ENCODE measurements around the gene GPN1. TPM values are rescaled to one million over a fixed set of nuclear protein-coding genes. Genes with fewer than 3 reads are reported as not detected.

Gene GPN1
- polyA plus RNA-seq, 2 of the 4 experiments (the other 2 are of a cell fraction): 59.8 to 98.9 TPM

DNA sequence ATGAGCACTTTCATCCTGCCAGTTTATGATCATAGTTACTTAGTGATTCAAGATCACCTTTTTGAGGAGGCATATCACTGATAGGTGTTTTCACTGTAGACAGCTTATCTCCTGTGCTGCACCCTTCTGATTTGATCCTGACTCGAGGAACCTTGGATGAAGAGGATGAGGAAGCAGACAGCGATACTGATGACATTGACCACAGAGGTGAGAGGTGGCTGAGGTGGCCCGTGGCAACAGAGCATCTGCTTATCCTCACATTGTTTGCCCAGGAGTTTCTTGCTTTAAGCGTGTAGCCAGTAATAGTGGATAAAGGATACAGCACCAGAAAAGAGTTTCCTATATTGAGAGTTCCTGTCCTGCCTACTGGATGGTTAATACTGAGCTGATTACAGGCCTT lies 18.9 kb downstream of the GPN1 start:
- no peak for TF ChIP-seq ELK1 (IDR thresholded peaks at IDR 0.05; ENCODE audit: low read depth, low read length)
- TF ChIP-seq RNF2 (IDR thresholded peaks at IDR 0.05; ENCODE audit: borderline replicate concordance, low read depth): no peak
- TF ChIP-seq, protein P1, sequence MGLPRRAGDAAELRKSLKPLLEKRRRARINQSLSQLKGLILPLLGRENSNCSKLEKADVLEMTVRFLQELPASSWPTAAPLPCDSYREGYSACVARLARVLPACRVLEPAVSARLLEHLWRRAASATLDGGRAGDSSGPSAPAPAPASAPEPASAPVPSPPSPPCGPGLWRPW (IDR thresholded peaks at IDR 0.05): no peak
- no peak for TF ChIP-seq POLR2A (IDR thresholded peaks at IDR 0.05; ENCODE audit: low read length)
- TF ChIP-seq JUN (IDR thresholded peaks at IDR 0.05): no peak
- no peak for TF ChIP-seq CTCF (IDR thresholded peaks at IDR 0.05)
- TF ChIP-seq ZFP36 (IDR thresholded peaks at IDR 0.05; ENCODE audit: borderline replicate concordance, partially characterized antibody): no peak
- Histone ChIP-seq H3K4me2 (no peak overlapping the region), H3K4me1 (no peaks in the 10 kb centered on the region), H3K9me3 (no peaks in the 10 kb centered on the region), H3K4me3 (no peak overlapping the region), H3K27ac (no peak overlapping the region)
- WGBS (ENCODE audit: missing lambda C conversion rate): 78% methylated on average over 4 of the region's 4 CpGs
- FAIRE-seq: no peak
- no peak for DNase-seq (ENCODE audit: low read depth in 1 of 2, low spot score in 1 of 2)
- CTCF ChIA-PET: interaction anchor here (0.9 to 5.0 kb wide), 3 partner anchors 21 to 73 kb away, joined by 3 to 36 read pairs (median 3); no protein-coding TSS in a partner anchor
- POLR2A ChIA-PET: no interaction called here
- ATAC-seq: no peak; a peak in 1 of 6 replicates

DNA sequence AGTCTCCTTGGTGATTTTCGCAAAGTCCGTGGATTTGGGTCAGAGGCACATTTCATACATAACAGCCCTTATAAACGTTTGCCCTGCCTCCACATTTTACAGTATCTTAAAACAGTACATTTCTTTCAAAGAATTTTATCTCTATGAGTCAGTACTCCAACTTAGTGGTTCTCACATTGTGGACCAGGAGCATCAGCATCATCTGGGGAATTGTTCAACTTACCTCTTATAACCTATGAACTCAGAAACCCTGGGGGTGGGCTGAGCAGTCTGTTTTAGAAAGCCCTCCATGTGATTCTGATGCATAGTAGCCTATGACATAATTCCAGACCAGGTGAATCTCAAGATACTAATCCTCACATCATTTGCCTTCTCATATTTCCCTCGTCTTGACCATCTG lies 22.2 kb downstream of the GPN1 start:
- ChIA-PET POLR2A (no interaction called here), CTCF (interaction anchor here (1.3 to 5.0 kb wide), 2 partner anchors 18 to 32 kb away, joined by 3 to 36 read pairs; no protein-coding TSS in a partner anchor)
- Histone ChIP-seq H3K4me2 (no peak overlapping the region), H3K27ac (no peak overlapping the region), H3K4me1 (peaks cover 6% of the 10 kb centered on the region; the same call in 2 of the 3 replicates), H3K9me3 (no peaks in the 10 kb centered on the region), H3K4me3 (no peak overlapping the region)
- DNase-seq (ENCODE audit: low read depth in 1 of 2, low spot score in 1 of 2) (no peak), ATAC-seq (no peak), FAIRE-seq (no peak)
- no peak for TF ChIP-seq NFE2L2 (conservative IDR thresholded peaks at IDR 0.05; ENCODE audit: low read length)
- TF ChIP-seq PHF8 (IDR thresholded peaks at IDR 0.05; ENCODE audit: borderline replicate concordance, low read depth): no peak
- TF ChIP-seq CBX8 (IDR thresholded peaks at IDR 0.05): no peak
- TF ChIP-seq HOXA7 (CRISPR knock-in tag; IDR thresholded peaks at IDR 0.05): no peak
- TF ChIP-seq TP53 (CRISPR knock-in tag; IDR thresholded peaks at IDR 0.05): no peak
- no peak for TF ChIP-seq ZC3H11A (IDR thresholded peaks at IDR 0.05)
- TF ChIP-seq RAD21 (conservative IDR thresholded peaks at IDR 0.05 in 1 of 2, IDR thresholded peaks at IDR 0.05 in 1 of 2): no peak
- no peak for TF ChIP-seq HMGXB4 (CRISPR knock-in tag; IDR thresholded peaks at IDR 0.05; ENCODE audit: borderline replicate concordance)
- no peak for TF ChIP-seq ATOH8 (CRISPR knock-in tag; IDR thresholded peaks at IDR 0.05; ENCODE audit: low read depth)
- no peak for TF ChIP-seq CHD2 (IDR thresholded peaks at IDR 0.05; ENCODE audit: low read length, partially characterized antibody)
- no peak for TF ChIP-seq EHMT2 (IDR thresholded peaks at IDR 0.05; ENCODE audit: low read depth)
- no peak for TF ChIP-seq MAFK (IDR thresholded peaks at IDR 0.05; ENCODE audit: partially characterized antibody)
- TF ChIP-seq USF2 (IDR thresholded peaks at IDR 0.05): no peak
- TF ChIP-seq, protein P2, sequence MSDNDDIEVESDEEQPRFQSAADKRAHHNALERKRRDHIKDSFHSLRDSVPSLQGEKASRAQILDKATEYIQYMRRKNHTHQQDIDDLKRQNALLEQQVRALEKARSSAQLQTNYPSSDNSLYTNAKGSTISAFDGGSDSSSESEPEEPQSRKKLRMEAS (IDR thresholded peaks at IDR 0.05): no peak
- no peak for TF ChIP-seq E2F6 (IDR thresholded peaks at IDR 0.05; ENCODE audit: borderline replicate concordance, low read depth)
- no peak for TF ChIP-seq ELK1 (IDR thresholded peaks at IDR 0.05; ENCODE audit: low read depth, low read length)
- TF ChIP-seq ZSCAN20 (CRISPR knock-in tag; IDR thresholded peaks at IDR 0.05): no peak
- 71% methylated on average over 4 of the region's 4 CpGs for WGBS (ENCODE audit: missing lambda C conversion rate)

Data from A549 (cell line).